ENCODE measurements around the gene LRRC27. TPM values are rescaled to one million over a fixed set of nuclear protein-coding genes. Genes with fewer than 3 reads are reported as not detected.
A peak's percentile ranks its signal among the peaks of the same experiment; 100 is the strongest.

LRRC27 gene
- total RNA-seq, 2 experiments from 2014 or later, result 3.6 to 4.1 TPM

DNA sequence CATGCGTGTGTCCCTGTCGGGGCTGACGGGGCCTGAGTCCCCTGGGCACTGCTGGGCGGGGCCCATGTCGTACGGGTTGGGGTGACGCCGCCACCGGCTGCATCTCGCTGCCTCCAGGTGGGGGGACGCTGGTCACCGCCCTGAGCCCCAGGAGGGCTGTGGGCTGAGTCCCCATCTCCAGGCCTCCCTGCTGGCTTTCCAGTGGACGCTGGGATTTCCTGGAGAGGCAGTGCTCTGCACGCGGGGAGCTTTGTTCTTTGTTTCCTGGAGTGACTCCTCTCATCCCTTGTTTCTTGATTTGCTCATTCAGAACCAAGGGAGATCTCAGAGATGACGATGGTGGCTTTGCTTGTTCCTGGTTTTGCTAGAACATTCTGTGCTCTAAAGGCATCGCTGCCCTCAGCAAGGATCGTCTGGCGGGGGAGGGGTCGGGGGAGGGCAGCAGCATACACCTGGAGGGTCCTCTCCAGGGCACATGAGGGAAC lies 86.0 kb downstream of the LRRC27 start:
- CTCF ChIA-PET, result no interaction called here
- DNase-seq (no peak), ATAC-seq (no peak)
- Mint-ChIP-seq H3K4me3 (no peak overlapping the region), H3K4me1 (peaks cover 15% of the 10 kb centered on the region), H3K9me3 (ENCODE audit: low read depth) (no peaks in the 10 kb centered on the region), H3K27ac (no peak overlapping the region), H3K36me3 (ENCODE audit: low read depth) (peaks cover 5% of the 10 kb centered on the region), H3K27me3 (no peaks in the 10 kb centered on the region)
- POLR2A ChIA-PET, result no interaction called here
- intact Hi-C loops (cut with DNase I, micrococcal nuclease), result no loop called here

DNA sequence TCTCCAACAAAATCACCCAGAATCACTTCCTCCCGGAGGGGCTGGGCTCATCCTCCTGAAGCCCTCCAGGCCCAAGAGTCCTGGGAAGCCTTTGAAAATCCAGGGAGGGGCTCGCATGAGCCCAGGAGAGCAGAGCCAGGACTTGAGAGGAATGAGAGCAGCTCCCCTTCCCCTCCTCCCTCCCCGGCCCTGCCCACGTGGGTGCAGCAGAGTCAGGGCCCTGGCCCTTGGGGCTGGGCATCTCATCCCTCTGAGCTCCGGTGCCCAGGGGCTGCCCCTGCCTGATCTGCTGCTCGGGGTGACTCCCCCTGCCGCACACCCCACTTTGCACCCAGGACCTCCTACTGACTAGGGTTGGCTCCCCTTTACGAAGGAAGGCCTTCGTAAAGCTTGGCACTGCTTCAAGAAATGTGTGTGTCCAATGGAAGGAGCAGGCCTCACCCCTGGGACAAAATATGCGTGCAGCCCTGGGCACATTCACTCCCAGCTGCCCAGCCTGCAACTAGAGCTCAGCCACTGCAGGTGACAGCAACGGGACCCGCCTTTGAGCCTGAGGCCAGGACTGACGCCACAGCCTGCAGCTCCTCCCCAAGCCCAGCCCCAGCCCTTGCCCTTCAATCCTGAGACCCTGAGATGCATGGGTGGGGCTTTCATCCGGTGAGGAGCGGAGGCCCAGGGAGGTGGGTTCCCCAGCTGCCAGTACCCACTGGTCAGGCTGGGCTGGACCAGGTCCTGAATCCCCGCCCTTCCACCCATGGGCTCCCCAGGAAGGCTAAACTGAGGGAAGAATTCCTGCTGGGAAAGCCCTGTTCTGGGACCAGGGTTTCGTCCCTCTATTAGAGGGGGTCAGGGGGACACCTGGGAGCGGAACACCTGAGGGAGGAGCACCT lies 86.8 kb downstream of the LRRC27 start:
- ChIA-PET CTCF (no interaction called here), POLR2A (no interaction called here)
- intact Hi-C loops (cut with DNase I, micrococcal nuclease), result no loop called here
- ATAC-seq (no peak), DNase-seq (no peak)
- H3K4me1 Mint-ChIP-seq, result peaks cover 21% of the 10 kb centered on the region
- peaks cover 5% of the 10 kb centered on the region for H3K36me3 Mint-ChIP-seq (ENCODE audit: low read depth)
- H3K27me3 Mint-ChIP-seq, result no peaks in the 10 kb centered on the region
- no peak overlapping the region for H3K27ac Mint-ChIP-seq
- no peaks in the 10 kb centered on the region for H3K9me3 Mint-ChIP-seq (ENCODE audit: low read depth)
- no peak overlapping the region for H3K4me3 Mint-ChIP-seq

DNA sequence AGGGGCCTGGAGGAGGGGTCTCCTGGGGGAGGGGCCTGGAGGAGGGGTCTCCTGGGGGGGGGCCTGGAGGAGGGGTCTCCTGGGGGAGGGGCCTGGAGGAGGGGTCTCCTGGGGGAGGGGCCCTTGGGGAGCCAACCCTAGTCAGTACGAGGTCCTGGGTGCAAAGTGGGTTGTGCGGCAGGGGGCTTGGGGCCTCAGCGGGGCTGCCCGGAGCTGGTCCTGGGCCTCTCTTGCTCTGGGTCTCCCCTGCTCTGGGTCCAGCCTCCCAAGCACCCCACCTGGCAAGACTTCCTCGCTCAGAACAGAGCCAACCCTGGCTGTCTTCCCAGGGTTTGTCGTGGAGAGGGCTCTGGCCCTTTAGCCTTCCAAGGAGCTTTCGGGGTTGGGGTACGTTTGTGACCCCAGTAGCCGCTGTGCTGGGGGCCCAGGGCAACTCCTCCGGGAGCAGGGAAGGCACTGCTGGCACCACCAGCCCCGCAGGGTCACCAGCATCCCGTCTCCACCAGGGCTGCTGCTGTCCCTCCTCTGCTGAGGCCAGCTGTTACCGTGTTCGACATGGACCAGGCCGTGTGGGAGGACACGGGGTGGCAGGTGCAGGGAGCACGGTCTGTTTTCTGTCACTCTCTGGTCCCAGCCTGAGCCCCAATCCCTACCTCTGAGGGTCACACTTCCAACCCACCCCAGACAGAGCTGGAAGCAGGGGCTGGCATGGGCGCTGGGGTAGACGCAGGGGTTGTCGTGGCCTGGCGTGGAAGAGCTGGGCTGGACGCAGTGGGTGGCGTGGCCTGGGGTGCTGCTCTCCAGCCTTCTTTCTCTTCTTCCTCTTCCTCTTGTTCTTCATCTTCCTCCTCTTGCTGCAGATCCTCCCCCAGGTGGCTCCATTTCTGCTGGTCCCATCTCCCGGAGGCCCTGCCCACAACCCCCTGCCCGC lies 87.8 kb downstream of the LRRC27 start:
- peaks cover 21% of the 10 kb centered on the region for H3K4me1 Mint-ChIP-seq
- peaks cover 5% of the 10 kb centered on the region for H3K36me3 Mint-ChIP-seq (ENCODE audit: low read depth)
- H3K27me3 Mint-ChIP-seq, result no peaks in the 10 kb centered on the region
- DNase-seq (no peak), ATAC-seq (no peak)
- no peaks in the 10 kb centered on the region for H3K9me3 Mint-ChIP-seq (ENCODE audit: low read depth)
- POLR2A ChIA-PET, result interaction anchor here (0.6 kb wide), 2 partner anchors 11 to 22 kb away, joined by 3 to 5 read pairs; no protein-coding TSS in a partner anchor
- intact Hi-C loops (cut with DNase I, micrococcal nuclease), result no loop called here
- H3K27ac Mint-ChIP-seq, result no peak overlapping the region
- CTCF ChIA-PET, result interaction anchor here (0.5 to 0.6 kb wide), 2 partner anchors 47 to 516 kb away, joined by 3 read pairs; no protein-coding TSS in a partner anchor
- no peak overlapping the region for H3K4me3 Mint-ChIP-seq

DNA sequence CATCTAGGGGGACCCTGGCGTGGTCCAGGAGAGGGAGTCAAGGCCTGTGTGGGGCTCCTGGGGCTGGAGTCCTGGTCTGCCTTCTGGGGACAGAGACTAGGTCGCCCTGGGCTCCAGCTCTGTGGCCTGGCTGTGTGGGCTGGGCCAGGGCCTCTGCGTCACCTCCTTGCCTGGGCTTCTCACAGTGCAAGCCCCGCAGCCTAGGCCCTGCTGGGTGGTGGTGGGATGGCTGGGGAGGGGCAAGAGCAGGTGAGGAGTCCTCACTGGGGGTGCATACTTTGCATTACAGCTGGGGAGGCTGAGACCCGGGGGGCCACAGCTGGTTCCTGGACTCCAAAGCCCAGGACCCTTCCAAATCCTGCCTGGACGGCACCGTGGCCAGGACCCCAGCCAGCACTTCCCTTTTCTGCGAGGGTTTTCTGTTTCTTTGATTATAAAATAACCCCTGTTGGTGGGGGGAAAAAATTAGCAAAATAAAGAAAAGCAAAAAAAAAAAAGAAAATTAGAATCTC lies 88.5 kb downstream of the LRRC27 start:
- no peak overlapping the region for H3K27ac Mint-ChIP-seq
- peaks cover under 1% of the 10 kb centered on the region for H3K36me3 Mint-ChIP-seq (ENCODE audit: low read depth)
- ATAC-seq (no peak), DNase-seq (no peak)
- intact Hi-C loops (cut with DNase I, micrococcal nuclease), result no loop called here
- H3K27me3 Mint-ChIP-seq, result no peaks in the 10 kb centered on the region
- H3K9me3 Mint-ChIP-seq (ENCODE audit: low read depth), result no peaks in the 10 kb centered on the region
- ChIA-PET CTCF (interaction anchor here (0.6 kb wide), 1 partner anchor 47 kb away, joined by 3 read pairs; no protein-coding TSS in a partner anchor), POLR2A (interaction anchor here (0.6 kb wide), 1 partner anchor 21 kb away, joined by 5 read pairs; no protein-coding TSS in a partner anchor)
- peaks cover 21% of the 10 kb centered on the region for H3K4me1 Mint-ChIP-seq
- H3K4me3 Mint-ChIP-seq, result no peak overlapping the region

DNA sequence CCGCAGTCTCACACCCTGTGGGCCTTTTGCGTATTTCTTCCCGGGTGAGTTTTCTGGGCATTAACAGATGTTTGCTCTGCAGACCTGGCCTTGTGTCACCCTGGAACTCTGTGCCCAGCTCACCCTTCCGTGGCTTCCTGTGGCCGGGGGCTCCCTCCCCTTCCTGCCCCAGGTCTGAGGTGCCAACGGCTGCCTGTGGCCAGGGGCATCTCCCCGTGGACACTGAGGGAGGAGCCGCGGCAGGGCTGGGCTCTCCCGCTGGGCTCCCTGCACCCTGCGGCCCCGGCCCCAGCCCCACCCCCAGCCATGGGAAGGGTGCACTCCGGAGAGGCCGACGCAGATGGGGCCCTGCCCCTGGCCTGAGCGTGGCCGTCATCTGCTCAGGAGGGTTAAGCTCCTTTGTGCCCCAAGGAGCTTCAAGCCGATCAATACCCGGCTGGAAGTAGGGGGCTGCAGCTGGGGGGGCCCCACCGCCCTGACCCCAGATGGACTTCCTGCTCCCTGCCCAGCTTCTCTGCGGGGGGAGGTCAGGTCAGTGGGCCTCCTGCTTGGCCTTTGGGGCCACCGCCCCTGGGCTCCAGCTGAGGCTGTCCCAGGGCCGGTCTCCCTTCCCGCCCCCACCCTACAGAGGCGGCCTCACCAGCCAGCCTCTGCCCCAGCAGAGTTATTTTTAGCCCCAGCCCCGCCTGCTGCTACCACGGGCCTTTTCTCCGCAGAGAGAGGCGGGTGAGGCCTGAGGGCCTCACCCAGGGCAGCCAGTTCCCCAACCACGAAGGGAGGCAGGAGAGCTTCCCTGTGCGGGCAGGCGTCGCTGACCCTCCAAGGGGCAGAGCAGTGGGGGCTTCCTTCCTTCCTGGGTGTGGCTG lies 89.2 kb downstream of the LRRC27 start:
- H3K27me3 Mint-ChIP-seq, result no peaks in the 10 kb centered on the region
- H3K9me3 Mint-ChIP-seq (ENCODE audit: low read depth), result no peaks in the 10 kb centered on the region
- ChIA-PET POLR2A (no interaction called here), CTCF (interaction anchor here (1.0 kb wide), 1 partner anchor 201 kb away, joined by 4 read pairs; no protein-coding TSS in a partner anchor)
- intact Hi-C loops (cut with DNase I, micrococcal nuclease), result no loop called here
- H3K36me3 Mint-ChIP-seq (ENCODE audit: low read depth), result no peaks in the 10 kb centered on the region
- peaks cover 21% of the 10 kb centered on the region for H3K4me1 Mint-ChIP-seq
- H3K4me3 Mint-ChIP-seq, result no peak overlapping the region
- ATAC-seq (peak; percentile 60), DNase-seq (peak; percentile 60)
- peak overlapping the region; percentile 58 for H3K27ac Mint-ChIP-seq

DNA sequence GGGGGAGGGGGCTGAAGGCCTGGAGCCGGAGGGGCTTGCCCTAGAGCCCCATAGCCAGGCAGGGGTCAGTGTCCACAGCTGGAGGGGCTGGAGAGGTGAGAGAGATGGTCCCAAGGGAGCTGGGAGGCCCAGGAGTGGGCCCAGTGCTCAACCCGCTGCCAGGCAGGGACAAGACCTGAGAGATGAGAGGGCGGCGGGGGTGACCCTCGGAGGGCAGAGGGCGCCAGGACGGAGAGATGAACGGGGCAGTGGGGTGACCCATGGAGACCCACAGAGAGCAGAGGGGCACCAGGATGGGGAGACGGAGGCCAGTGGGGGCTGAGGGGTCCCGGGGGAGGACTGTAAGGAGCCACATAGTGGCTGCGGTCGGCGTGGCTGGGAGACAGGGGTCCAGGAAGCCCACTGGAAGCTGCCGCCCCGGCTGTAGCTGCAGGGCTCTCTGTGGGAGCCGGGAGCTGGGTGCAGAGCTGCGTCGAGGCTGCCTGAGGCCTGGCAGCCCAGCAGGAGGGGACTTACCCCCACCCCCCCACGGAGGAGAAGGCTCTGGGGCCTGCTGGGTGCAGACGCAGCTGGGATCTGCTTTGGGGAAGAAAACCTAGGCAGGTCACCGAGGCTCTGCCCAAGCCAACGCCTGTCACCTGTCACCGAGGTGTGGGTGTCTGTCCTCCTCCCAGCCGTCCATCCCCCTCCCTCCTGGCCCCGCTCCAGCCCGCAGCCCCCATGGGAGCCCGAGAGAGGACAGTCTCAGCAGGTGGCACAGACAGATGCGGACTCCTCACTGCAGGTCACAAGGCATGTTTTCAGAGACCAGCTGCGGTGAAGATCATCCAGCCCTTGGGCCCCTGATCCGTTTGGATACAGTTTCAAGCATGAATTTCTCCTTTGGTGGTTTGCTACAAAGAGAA lies 90.1 kb downstream of the LRRC27 start:
- ChIA-PET POLR2A (no interaction called here), CTCF (interaction anchor here (1.0 to 1.8 kb wide), 2 partner anchors 22 to 202 kb away, joined by 4 to 7 read pairs; no protein-coding TSS in a partner anchor)
- Mint-ChIP-seq H3K4me3 (no peak overlapping the region), H3K9me3 (ENCODE audit: low read depth) (no peaks in the 10 kb centered on the region), H3K36me3 (ENCODE audit: low read depth) (no peaks in the 10 kb centered on the region), H3K27me3 (no peaks in the 10 kb centered on the region), H3K27ac (peak overlapping the region; percentile 81), H3K4me1 (peaks cover 21% of the 10 kb centered on the region)
- DNase-seq, result no peak
- no peak for ATAC-seq
- intact Hi-C loops (cut with DNase I, micrococcal nuclease), result no loop called here

DNA sequence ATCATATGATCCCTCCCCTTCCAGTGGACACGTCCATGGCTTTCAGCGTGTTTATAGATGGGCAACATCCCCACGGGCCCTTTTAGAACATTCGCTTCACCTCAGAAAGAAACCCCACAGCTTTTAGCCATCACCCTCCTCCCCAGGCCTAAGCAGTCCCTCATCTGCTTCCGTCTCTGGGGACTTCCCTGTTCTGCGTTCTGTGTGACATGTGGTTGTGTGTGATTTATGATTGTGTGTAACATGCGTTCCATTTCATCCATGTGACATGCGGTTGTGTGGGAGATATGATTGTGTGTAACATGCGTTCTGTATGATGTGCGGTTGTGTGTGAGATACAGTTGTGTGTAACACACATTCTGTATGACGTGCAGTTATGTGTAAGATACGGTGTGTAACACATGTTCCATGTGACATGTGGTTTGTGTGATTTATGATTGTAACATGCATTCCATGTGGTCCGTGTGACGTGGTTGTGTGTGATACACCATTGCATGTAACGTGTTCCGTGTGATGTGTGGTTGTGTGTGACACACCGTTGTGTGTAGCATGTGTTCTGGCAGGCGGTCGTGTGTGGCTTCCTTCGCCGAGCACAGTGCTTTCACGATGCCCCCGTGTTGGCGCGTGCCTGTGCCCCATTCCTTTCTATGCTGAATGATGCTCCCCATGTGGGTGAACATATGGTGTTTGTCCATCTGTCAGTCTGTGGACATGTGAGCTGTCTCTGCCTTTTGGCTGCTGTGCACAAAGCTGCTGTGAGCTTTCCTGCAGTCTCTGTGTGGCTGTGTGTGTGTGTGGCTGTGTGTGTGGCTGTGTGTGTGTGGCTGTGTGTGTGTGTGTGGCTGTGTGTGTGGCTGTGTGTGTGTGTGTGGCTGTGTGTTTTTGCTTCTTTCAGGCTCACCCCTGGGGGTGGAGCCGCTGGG lies 91.2 kb downstream of the LRRC27 start:
- Mint-ChIP-seq H3K4me1 (peaks cover 21% of the 10 kb centered on the region), H3K27ac (peak overlapping the region; percentile 81), H3K9me3 (ENCODE audit: low read depth) (no peaks in the 10 kb centered on the region), H3K27me3 (no peaks in the 10 kb centered on the region), H3K4me3 (no peak overlapping the region), H3K36me3 (ENCODE audit: low read depth) (no peaks in the 10 kb centered on the region)
- ChIA-PET CTCF (interaction anchor here (1.2 to 1.8 kb wide), 2 partner anchors 20 to 21 kb away, joined by 3 to 7 read pairs; no protein-coding TSS in a partner anchor), POLR2A (no interaction called here)
- intact Hi-C loops (cut with DNase I, micrococcal nuclease), result no loop called here
- ATAC-seq (peak; percentile 31), DNase-seq (no peak)

DNA sequence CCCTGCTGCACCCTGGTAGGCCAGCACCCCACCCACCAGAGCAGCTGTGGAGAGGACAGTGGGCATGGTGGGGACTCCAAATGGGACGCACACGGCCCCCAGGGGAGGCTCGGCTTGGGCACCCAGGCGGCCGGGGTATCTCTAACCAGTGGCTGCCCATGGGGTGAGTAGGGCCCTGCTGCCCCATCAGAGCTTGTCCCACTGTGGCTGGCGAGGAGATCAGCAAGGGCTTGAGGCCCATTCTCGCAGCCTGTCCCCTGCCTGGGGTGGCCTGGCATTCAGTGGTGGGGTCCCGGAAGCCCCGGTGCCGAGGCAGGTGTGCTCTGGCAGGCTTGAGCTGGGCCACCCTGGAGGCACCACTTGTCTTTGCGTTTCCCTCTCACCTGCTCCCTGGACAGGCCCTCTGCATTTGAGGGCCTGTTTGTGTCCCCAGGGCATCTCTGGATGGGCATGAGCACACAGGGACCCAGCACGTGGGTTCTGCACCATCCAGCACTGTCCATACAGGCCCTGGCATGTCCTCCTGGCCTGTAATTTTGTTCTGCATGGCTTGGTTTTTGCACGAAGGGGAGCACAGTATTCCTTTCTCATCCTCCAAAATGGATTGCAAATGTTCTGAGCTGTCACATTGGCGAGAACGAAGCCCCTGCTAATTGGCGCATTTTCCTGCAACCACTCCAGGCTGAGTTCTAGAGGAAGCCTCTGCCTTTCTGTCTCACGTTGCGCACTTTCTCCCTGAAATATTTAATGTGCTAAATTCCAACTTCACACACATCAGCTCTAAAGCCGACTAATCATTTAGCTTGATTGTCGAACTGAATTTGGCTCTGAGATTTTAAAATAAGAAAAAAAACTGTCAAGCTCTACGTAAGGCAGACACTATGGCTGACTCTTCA lies 92.2 kb downstream of the LRRC27 start:
- CTCF ChIA-PET, result interaction anchor here (1.2 to 1.8 kb wide), 2 partner anchors 19 to 22 kb away, joined by 3 to 7 read pairs; no protein-coding TSS in a partner anchor
- no peak for ATAC-seq
- POLR2A ChIA-PET, result no interaction called here
- no peak for DNase-seq
- Mint-ChIP-seq H3K4me3 (no peak overlapping the region), H3K4me1 (peaks cover 21% of the 10 kb centered on the region), H3K27ac (no peak overlapping the region), H3K9me3 (ENCODE audit: low read depth) (no peaks in the 10 kb centered on the region), H3K36me3 (ENCODE audit: low read depth) (no peaks in the 10 kb centered on the region), H3K27me3 (no peaks in the 10 kb centered on the region)
- intact Hi-C loops (cut with DNase I, micrococcal nuclease), result no loop called here
